SU-DHL-6 (cell line): ENCODE data around the gene ACTN4.

ENCODE experiments used
- H2AFZ ChIP-seq: fragments of 200-600 bp; sonication (generic); 2 replicates; pipeline ENCODE4 v1.6.1; 2014; ENCODE audit warnings: low read depth, mild to moderate bottlenecking, moderate library complexity, mixed read lengths, antibody characterized with exemption, low read length; ENCODE audit not compliant: severe bottlenecking
- H3F3A ChIP-seq: fragments of 200-600 bp; shearing (Covaris generic); 2 replicates; pipeline ENCODE4 v1.6.0; 2016; ENCODE audit warnings: antibody characterized with exemption, mild to moderate bottlenecking; ENCODE audit not compliant: insufficient read depth
- H3K27ac ChIP-seq: fragments of 200-600 bp; sonication (generic); 2 replicates; pipeline ENCODE4 v1.5.1; 2016; ENCODE audit warnings: low read depth, mild to moderate bottlenecking, low read length, moderate library complexity, mixed read lengths
- H3K27me3 ChIP-seq: fragments of 200-600 bp; sonication (generic), shearing (Covaris generic); 2 replicates; pipeline ENCODE4 v1.6.0; 2014; ENCODE audit warnings: mild to moderate bottlenecking, low read length
- H3K36me3 ChIP-seq: fragments of 200-600 bp; sonication (generic); 2 replicates; pipeline ENCODE4 v1.6.1; 2014; ENCODE audit warnings: mild to moderate bottlenecking, low read length, mixed read lengths
- H3K4me2 ChIP-seq: fragments of 300-600, 200-600 bp; shearing (Covaris generic), sonication (generic); 2 replicates; pipeline ENCODE4 v1.6.0; 2014; ENCODE audit warnings: low read length, low read depth, mild to moderate bottlenecking; ENCODE audit not compliant: poor library complexity, severe bottlenecking
- H3K4me3 ChIP-seq: fragments of 200-600 bp; sonication (generic); 2 replicates; pipeline ENCODE4 v1.5.1; 2014; ENCODE audit warnings: antibody characterized with exemption, low read length, mild to moderate bottlenecking, mixed read lengths; ENCODE audit not compliant: insufficient read depth, poor library complexity, severe bottlenecking
- H3K79me2 ChIP-seq: fragments of 200-600 bp; sonication (generic); 2 replicates; pipeline ENCODE4 v1.6.1; 2014; ENCODE audit warnings: mild to moderate bottlenecking, low read length, moderate library complexity; ENCODE audit not compliant: insufficient read depth
- H3K9ac ChIP-seq: fragments of 200-600 bp; sonication (generic); 2 replicates; pipeline ENCODE4 v1.7.0; 2014; ENCODE audit warnings: mild to moderate bottlenecking, low read length
- H3K9me2 ChIP-seq: fragments of 200-600 bp; sonication (generic); replicated peaks from 2 replicates; pipeline ENCODE4 v1.6.1; 2014; ENCODE audit warnings: low read length; ENCODE audit not compliant: insufficient read depth
- H3K9me3 ChIP-seq: fragments of 200-600 bp; sonication (generic); 2 replicates; pipeline ENCODE4 v1.6.1; 2014; ENCODE audit warnings: low read length, mixed read lengths; ENCODE audit not compliant: insufficient read depth
- H4K20me1 ChIP-seq: fragments of 200-600 bp; sonication (generic); 2 replicates; pipeline ENCODE4 v1.6.1; 2014; ENCODE audit warnings: low read depth, mild to moderate bottlenecking, antibody characterized with exemption, low read length, moderate library complexity, mixed read lengths
- CTCF ChIP-seq: fragments of 200-600 bp; sonication (generic); IDR thresholded peaks from one replicate; pipeline ENCODE4 v1.5.1; 2017; ENCODE audit warnings: antibody characterized with exemption, mild to moderate bottlenecking, low read length, moderate library complexity; ENCODE audit not compliant: insufficient read depth, poor library complexity, severe bottlenecking
- EZH2phosphoT487 ChIP-seq: fragments of 200-600 bp; sonication (generic), shearing (Covaris generic); conservative IDR thresholded peaks from 2 replicates; pipeline ENCODE4 v1.6.1; 2018; ENCODE audit warnings: mild to moderate bottlenecking, antibody characterized with exemption, low read length, moderate library complexity, mixed read lengths

Gene ACTN4

GRCh38 chr19:38731654-38732301 lies 84.3 kb downstream of the ACTN4 start:
- H3F3A ChIP-seq, result peaks cover 6% of the 10 kb centered on the region
- no peaks in the 10 kb centered on the region for H4K20me1 ChIP-seq
- TF ChIP-seq CTCF, result no peak
- no peak for TF ChIP-seq EZH2phosphoT487
- no peak overlapping the region for H3K9ac ChIP-seq
- no peak overlapping the region for H3K27ac ChIP-seq
- H3K9me2 ChIP-seq, result no peaks in the 10 kb centered on the region
- H3K27me3 ChIP-seq, result no peaks in the 10 kb centered on the region
- H3K79me2 ChIP-seq, result no peaks in the 10 kb centered on the region
- H3K4me3 ChIP-seq, result no peak overlapping the region
- no peak overlapping the region for H3K4me2 ChIP-seq
- H3K9me3 ChIP-seq, result no peaks in the 10 kb centered on the region
- H3K36me3 ChIP-seq, result 0 out of 2 replicates have a peak, but pooled peaks cover 3% of the 10 kb centered on the region
- H2AFZ ChIP-seq, result no peak overlapping the region

DNA sequence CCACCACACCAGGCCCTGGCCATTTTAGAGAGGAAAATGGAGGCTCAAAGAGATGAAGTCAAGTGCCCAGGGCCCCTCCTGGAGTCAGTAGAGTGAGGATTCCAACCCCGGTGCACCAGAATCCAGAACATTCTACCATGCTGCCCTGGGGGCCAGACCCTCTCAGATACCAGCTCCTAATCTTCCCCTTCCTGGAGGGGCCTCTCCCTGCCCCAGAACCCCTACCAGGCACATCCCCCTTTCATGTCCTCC lies 85.7 kb downstream of the ACTN4 start:
- H4K20me1 ChIP-seq, result no peaks in the 10 kb centered on the region
- H3K36me3 ChIP-seq, result 0 out of 2 replicates have a peak, but pooled peaks cover 3% of the 10 kb centered on the region
- H3K4me2 ChIP-seq, result no peak overlapping the region
- no peaks in the 10 kb centered on the region for H3K9me3 ChIP-seq
- H3K27me3 ChIP-seq, result no peaks in the 10 kb centered on the region
- H3K9me2 ChIP-seq, result no peaks in the 10 kb centered on the region
- H3K9ac ChIP-seq, result no peak overlapping the region
- H2AFZ ChIP-seq, result no peak overlapping the region
- peaks cover 6% of the 10 kb centered on the region for H3F3A ChIP-seq
- no peak overlapping the region for H3K27ac ChIP-seq
- H3K79me2 ChIP-seq, result no peaks in the 10 kb centered on the region
- TF ChIP-seq EZH2phosphoT487 (no peak), CTCF (no peak)
- no peak overlapping the region for H3K4me3 ChIP-seq

DNA sequence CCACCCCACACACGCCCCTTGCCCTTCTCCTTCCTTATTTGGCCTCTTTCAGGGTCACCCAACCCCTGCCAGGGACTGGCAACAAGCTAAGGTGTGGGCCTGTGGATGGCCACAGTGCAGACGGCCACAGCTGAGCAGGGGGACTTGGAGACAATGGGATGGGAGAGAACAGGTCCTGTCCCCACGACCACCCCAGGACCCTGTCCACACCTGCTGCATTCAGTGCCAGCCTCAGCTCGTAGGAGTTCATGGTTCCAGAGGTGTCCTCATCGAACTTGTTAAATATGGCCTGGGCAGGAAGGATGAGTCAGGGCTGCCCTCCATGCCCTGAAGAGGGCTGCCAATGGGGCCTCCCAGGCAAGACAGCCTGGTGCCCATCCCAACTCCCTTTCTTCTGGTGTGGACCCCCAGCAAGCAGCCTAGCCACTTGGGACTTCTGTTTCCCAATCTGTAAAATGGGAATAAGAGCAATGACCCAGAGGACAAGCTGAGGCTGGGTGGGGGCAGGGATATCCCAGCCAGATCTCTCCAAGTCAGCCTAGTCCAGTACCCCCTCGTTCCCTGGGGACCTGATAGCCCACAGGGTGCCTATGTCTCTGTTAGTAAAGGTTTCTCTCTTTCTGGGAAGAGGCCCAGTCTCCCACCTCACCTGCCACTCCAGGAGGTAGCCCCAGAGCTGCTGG lies 86.2 kb downstream of the ACTN4 start:
- no peaks in the 10 kb centered on the region for H3K9me2 ChIP-seq
- H3K9ac ChIP-seq, result no peak overlapping the region
- H2AFZ ChIP-seq, result no peak overlapping the region
- H3K27ac ChIP-seq, result no peak overlapping the region
- TF ChIP-seq CTCF (no peak), EZH2phosphoT487 (no peak)
- no peak overlapping the region for H3K4me3 ChIP-seq
- H3K79me2 ChIP-seq, result no peaks in the 10 kb centered on the region
- no peaks in the 10 kb centered on the region for H3K27me3 ChIP-seq
- H3K4me2 ChIP-seq, result no peak overlapping the region
- H3F3A ChIP-seq, result peaks cover 6% of the 10 kb centered on the region
- no peaks in the 10 kb centered on the region for H4K20me1 ChIP-seq
- no peaks in the 10 kb centered on the region for H3K9me3 ChIP-seq
- 0 out of 2 replicates have a peak, but pooled peaks cover 3% of the 10 kb centered on the region for H3K36me3 ChIP-seq
